K562 (cell line): Measurements from ENCODE around the gene SASH3. TPM values are rescaled to one million over a fixed set of nuclear protein-coding genes. Genes with fewer than 3 reads are reported as not detected.

Experiments
- ATAC-seq: fragments of 200-7000 bp; cut with Tn5 transposase; 3 replicates; pipeline ENCODE4 v1.9.1; 2020; ENCODE audit warnings: moderate library complexity
- BruUV-seq: library from RNA; stranded (reverse); fragments of 400-500 nt; replicated peaks from 2 replicates; lab custom pipeline; 2021; lab: Mats Ljungman, UMichigan
- CTCF ChIA-PET: fragments of 300-600 bp; formaldehyde crosslinking; extraction: SDS; loops from one replicate; lab custom pipeline; 2021; ENCODE audit warnings: low intra/inter-chr PET ratio; lab: Yijun Ruan, JAX
- POLR2A ChIA-PET: fragments of 300-600, 350-650 bp; sonication (Branson Sonifier 250); formaldehyde crosslinking; extraction: SDS; loops from one replicate; lab custom pipeline; 2021; ENCODE audit warnings: antibody characterized with exemption, inconsistent platforms; lab: Yijun Ruan, JAX
- DNase-seq, 4 experiments: peaks; one replicate each; pipeline versions ENCODE4 v3.0.0 to v3.0.0-alpha.2; 2011 to 2018; ENCODE audit warnings: low spot score in 3 of 4, mixed read lengths in 3 of 4; ENCODE audit errors: extremely low read depth in 1 of 4
- FAIRE-seq: peaks from 2 replicates; lab custom pipeline; 2011; peaks lifted over from hg19 to GRCh38; lab: Jason Lieb, UNC
- H2AFZ ChIP-seq: 2 replicates; pipeline ENCODE4 v1.6.0; 2011; ENCODE audit warnings: low read depth, low read length, control low read depth, inconsistent platforms
- H3K27ac ChIP-seq: fragments of 200-600 bp; 3 replicates; pipeline ENCODE4 v1.8.0; 2011; ENCODE audit warnings: low read depth, mild to moderate bottlenecking, control low read depth, inconsistent platforms, low read length, moderate library complexity, mixed read lengths; ENCODE audit errors: extremely low read depth
- H3K27me3 ChIP-seq, 2 experiments: fragments of 300-600 bp in 1 of 2; 2 replicates in 1 of 2; 3 replicates in 1 of 2; pipeline versions ENCODE4 v1.6.0 to v1.8.0; 2011; ENCODE audit warnings: inconsistent platforms in 2 of 2, low read length in 2 of 2, mild to moderate bottlenecking in 1 of 2, mixed read lengths in 1 of 2, moderate library complexity in 1 of 2; ENCODE audit not compliant: control insufficient read depth in 2 of 2, insufficient read depth in 2 of 2
- H3K36me3 ChIP-seq: fragments of 300-600 bp; 3 replicates; pipeline ENCODE4 v1.8.0; 2011; ENCODE audit warnings: mild to moderate bottlenecking, low read length, inconsistent platforms; ENCODE audit not compliant: control insufficient read depth, insufficient read depth
- H3K4me1 ChIP-seq, 2 experiments: fragments of 200-600 bp in 1 of 2; replicated peaks in 1 of 2; 2 replicates in 1 of 2; 3 replicates in 1 of 2; pipeline versions ENCODE4 v1.5.1 to v1.8.0; 2011; ENCODE audit warnings: inconsistent platforms in 2 of 2, low read length in 2 of 2, mild to moderate bottlenecking in 1 of 2, mixed read lengths in 1 of 2, moderate library complexity in 1 of 2; ENCODE audit not compliant: control insufficient read depth in 2 of 2, insufficient read depth in 2 of 2
- H3K4me2 ChIP-seq: 2 replicates; pipeline ENCODE4 v1.6.1; 2011; ENCODE audit warnings: low read length, control low read depth, inconsistent platforms, mixed read lengths; ENCODE audit not compliant: insufficient read depth
- H3K4me3 ChIP-seq: fragments of 200-600 bp; sonication (generic), shearing (Covaris generic); 2 replicates; pipeline ENCODE4 v1.5.1; 2016; ENCODE audit warnings: control low read depth, inconsistent platforms
- H3K79me2 ChIP-seq: fragments of 200-600 bp; 3 replicates; pipeline ENCODE4 v1.8.0; 2011; ENCODE audit warnings: low read length, inconsistent platforms; ENCODE audit not compliant: control insufficient read depth, insufficient read depth
- H3K9ac ChIP-seq, 2 experiments: 2 replicates each; pipeline versions ENCODE4 v1.6.0 to v1.6.1; 2011; ENCODE audit warnings: low read depth in 2 of 2, low read length in 2 of 2, control low read depth in 1 of 2, inconsistent platforms in 1 of 2, mild to moderate bottlenecking in 1 of 2, mixed read lengths in 1 of 2; ENCODE audit not compliant: insufficient read depth in 1 of 2
- H3K9me1 ChIP-seq: one replicate; pipeline ENCODE4 v1.6.0; 2011; ENCODE audit warnings: inconsistent platforms, mild to moderate bottlenecking, low read length, moderate library complexity; ENCODE audit not compliant: control insufficient read depth, insufficient read depth
- H3K9me3 ChIP-seq: replicated peaks from 2 replicates; pipeline ENCODE4 v1.5.1; 2011; ENCODE audit warnings: low read depth, low read length, inconsistent platforms; ENCODE audit not compliant: control insufficient read depth, insufficient read depth
- H4K20me1 ChIP-seq: replicated peaks from 2 replicates; pipeline ENCODE4 v1.6.1; 2011; ENCODE audit warnings: low read length, inconsistent platforms, mixed read lengths; ENCODE audit not compliant: control insufficient read depth, insufficient read depth
- ARID3B ChIP-seq: fragments of 250-450 bp; sonication (Bioruptor Pico); IDR thresholded peaks from 2 replicates; pipeline ENCODE4 v1.4.0; 2020; ENCODE audit warnings: borderline replicate concordance
- ZNF407 ChIP-seq: fragments of 450-650 bp; IDR thresholded peaks from 2 replicates; pipeline ENCODE4 v1.6.1; 2016; ENCODE audit warnings: low read depth
- ZNF511 ChIP-seq: sonication (generic); formaldehyde crosslinking; IDR thresholded peaks from 2 replicates; pipeline ENCODE4 v1.8.0; 2022; ENCODE audit warnings: mild to moderate bottlenecking, missing genetic modification reagents
- WGBS: fragments of 100-300 bp; shearing (Covaris generic); methylation state at CpG from one replicate; pipeline ENCODE4 v1.1.6; 2016; ENCODE audit warnings: low coverage, mixed read lengths; ENCODE audit not compliant: insufficient coverage; ENCODE audit errors: missing lambda C conversion rate; 5-methylcytosine and 5-hydroxymethylcytosine counted together
- in situ Hi-C: fragments of 300-500 bp; cut with MboI; formaldehyde crosslinking; loops from 4 replicates; pipeline ENCODE4 v1.15.0; 2018; ENCODE audit warnings: inconsistent platforms, mixed read lengths
- intact Hi-C: fragments of 100-400 bp; cut with micrococcal nuclease; formaldehyde crosslinking; loops from 2 replicates; pipeline ENCODE4 v1.14.2; 2022
- polyA plus RNA-seq, 8 experiments: library from polyadenylated mRNA; depleted of rRNA in 4 of 8; stranded (reverse) in 5 of 8; unstranded in 3 of 8; fragments of >200 nt; fragmentation: Nextera tagmentation in 2 of 8; fragmentation: Illumina TruSeq in 1 of 8; extraction: Ambion mirVana in 2 of 8; extraction: Trizol in 1 of 8; gene quantifications; 2 replicates each; pipeline versions ENCODE4 v1.2.1 to v1.2.3, GENCODE V29; 2011 to 2014; ENCODE audit warnings: inconsistent platforms in 1 of 8, missing spikeins in 1 of 8
- total RNA-seq, 7 experiments: library from RNA; depleted of rRNA in 6 of 7; stranded (reverse); fragments of >200 nt in 6 of 7; fragmentation: Illumina TruSeq in 2 of 7; extraction: Trizol in 2 of 7; gene quantifications; 2 replicates each; pipeline versions ENCODE4 v1.2.1 to v1.2.3, GENCODE V29; 2011 to 2021; ENCODE audit warnings: low replicate concordance in 1 of 7

Gene SASH3
- total and polyA plus RNA-seq, 9 of the 15 experiments (the other 6 are each of a cell fraction or from before 2014, with no cell fraction given): 0.03 to 0.72 (median 0.08) TPM

GRCh38 chrX:129760155-129760554, 19.6 kb upstream of the SASH3 start (continued):
- TF ChIP-seq ZNF407: no peak

GRCh38 chrX:129760981-129761380, 18.8 kb upstream of the SASH3 start:
- Histone ChIP-seq H3K4me1 (peaks cover 12 to 14% of the 10 kb centered on the region in 2 experiments; a peak in 4 of 5 replicates), H3K27me3 (no peaks in the 10 kb centered on the region), H3K9me3 (no peaks in the 10 kb centered on the region), H3K4me2 (no peak overlapping the region), H3K27ac (no peak overlapping the region), H4K20me1 (no peaks in the 10 kb centered on the region), H2AFZ (no peak overlapping the region), H3K9me1 (peaks cover 2% of the 10 kb centered on the region), H3K79me2 (no peaks in the 10 kb centered on the region), H3K9ac (no peak overlapping the region), H3K36me3 (no peaks in the 10 kb centered on the region), H3K4me3 (no peak overlapping the region)
- FAIRE-seq (no peak), DNase-seq (no peak), ATAC-seq (no peak)
- WGBS: 72% methylated on average over 6 of the region's 6 CpGs
- in situ Hi-C loops (no loop called here), intact Hi-C loops (no loop called here)
- CTCF ChIA-PET: no interaction called here
- POLR2A ChIA-PET: no interaction called here
- no TSS peak for BruUV-seq
- TF ChIP-seq ARID3B (no peak), ZNF511 (CRISPR knock-in tag) (no peak)
